ENCODE measurements around the gene RBM14. TPM values are rescaled to one million over a fixed set of nuclear protein-coding genes. Genes with fewer than 3 reads are reported as not detected.
A peak's percentile ranks its signal among the peaks of the same experiment; 100 is the strongest.
"Not testable (repeated sequence)": the region's sequence is repeated elsewhere in the genome, so short reads cannot be mapped to it uniquely, and the experiment has no call there.

The RBM14 gene
- total RNA-seq, 2 donors from 2014 or later, result 286 to 398 TPM

- DNase-seq (no peak), ATAC-seq (no peak)
- peak overlapping the region; percentile 91 for H3K27ac Mint-ChIP-seq
- peaks cover 48% of the 10 kb centered on the region for H3K4me1 Mint-ChIP-seq
- no peaks in the 10 kb centered on the region for H3K9me3 ChIP-seq (ENCODE audit: control insufficient read depth, low read length, poor library complexity, severe bottlenecking)
- no peaks in the 10 kb centered on the region for H3K27me3 Mint-ChIP-seq
- peaks cover 16% of the 10 kb centered on the region for H3K36me3 Mint-ChIP-seq (ENCODE audit: low read depth)
- H3K4me3 Mint-ChIP-seq, result peak overlapping the region; percentile 65
Measured at GRCh38 chr11:66628061-66628603, 11.7 kb downstream of the RBM14 start.

- no peak for ATAC-seq
- peak overlapping the region; percentile 91 for H3K27ac Mint-ChIP-seq
Measured at GRCh38 chr11:66629356-66629755, 12.9 kb downstream of the RBM14 start.

GRCh38 chr11:66631883-66632282 lies 15.5 kb downstream of the RBM14 start:
- H3K27ac Mint-ChIP-seq, result peak overlapping the region; percentile 75
- ATAC-seq (no peak), DNase-seq (no peak)
- no peaks in the 10 kb centered on the region for H3K9me3 ChIP-seq (ENCODE audit: control insufficient read depth, low read length, poor library complexity, severe bottlenecking)
- H3K4me3 Mint-ChIP-seq, result peak overlapping the region; percentile 36
- no peaks in the 10 kb centered on the region for H3K27me3 Mint-ChIP-seq
- H3K4me1 Mint-ChIP-seq, result peaks cover 35% of the 10 kb centered on the region
- peaks cover 13% of the 10 kb centered on the region for H3K36me3 Mint-ChIP-seq (ENCODE audit: low read depth)

More at GRCh38 chr11:66629356-66629755, 12.9 kb downstream of the RBM14 start:
- no peaks in the 10 kb centered on the region for H3K9me3 ChIP-seq (ENCODE audit: control insufficient read depth, low read length, poor library complexity, severe bottlenecking)
- H3K4me1 Mint-ChIP-seq, result peaks cover 40% of the 10 kb centered on the region
- no peak overlapping the region for H3K4me3 Mint-ChIP-seq
- DNase-seq, result no peak
- H3K27me3 Mint-ChIP-seq, result no peaks in the 10 kb centered on the region
- peaks cover 13% of the 10 kb centered on the region for H3K36me3 Mint-ChIP-seq (ENCODE audit: low read depth)

GRCh38 chr11:66632952-66633351 lies 16.5 kb downstream of the RBM14 start:
- ATAC-seq, result no peak
- DNase-seq, result no peak

GRCh38 chr11:66636411-66636810 lies 20.0 kb downstream of the RBM14 start:
- ATAC-seq (no peak), DNase-seq (no peak)
- Mint-ChIP-seq H3K27me3 (no peaks in the 10 kb centered on the region), H3K36me3 (ENCODE audit: low read depth) (peaks cover 9% of the 10 kb centered on the region), H3K4me3 (no peak overlapping the region), H3K4me1 (peaks cover 46% of the 10 kb centered on the region), H3K27ac (no peak overlapping the region)
- H3K9me3 ChIP-seq (ENCODE audit: control insufficient read depth, low read length, poor library complexity, severe bottlenecking), result no peaks in the 10 kb centered on the region

More at GRCh38 chr11:66632952-66633351, 16.5 kb downstream of the RBM14 start:
- peaks cover 13% of the 10 kb centered on the region for H3K36me3 Mint-ChIP-seq (ENCODE audit: low read depth)
- no peak overlapping the region for H3K4me3 Mint-ChIP-seq
- no peaks in the 10 kb centered on the region for H3K9me3 ChIP-seq (ENCODE audit: control insufficient read depth, low read length, poor library complexity, severe bottlenecking)
- H3K27me3 Mint-ChIP-seq, result no peaks in the 10 kb centered on the region
- H3K27ac Mint-ChIP-seq, result no peak overlapping the region
- peaks cover 38% of the 10 kb centered on the region for H3K4me1 Mint-ChIP-seq

GRCh38 chr11:66637557-66638176 lies 21.2 kb downstream of the RBM14 start:
- H3K4me3 Mint-ChIP-seq, result peak overlapping the region; percentile 98
- H3K36me3 Mint-ChIP-seq (ENCODE audit: low read depth), result peaks cover 13% of the 10 kb centered on the region
- H3K27ac Mint-ChIP-seq, result peak overlapping the region; percentile 98
- H3K4me1 Mint-ChIP-seq, result peaks cover 51% of the 10 kb centered on the region
- DNase-seq, result no peak
- no peaks in the 10 kb centered on the region for H3K9me3 ChIP-seq (ENCODE audit: control insufficient read depth, low read length, poor library complexity, severe bottlenecking)
- H3K27me3 Mint-ChIP-seq, result no peaks in the 10 kb centered on the region
- ATAC-seq, result no peak

GRCh38 chr11:66638177-66639065 lies 22.0 kb downstream of the RBM14 start, which contains the start of gene RBM4:
TSS of gene RBM4 (plus strand) at chr11:66638703. CDS start at chr11:66639712, 1,009 bp downstream.
- peak within 1 kb of the TSS; percentile 98 for H3K27ac Mint-ChIP-seq
- ATAC-seq (peak; percentile 89), DNase-seq (peak; percentile 84 to 93 (median 91))
- H3K4me3 Mint-ChIP-seq, result peak within 1 kb of the TSS; percentile 98
- no peaks in the 10 kb centered on the region for H3K9me3 ChIP-seq (ENCODE audit: control insufficient read depth, low read length, poor library complexity, severe bottlenecking)
- H3K36me3 Mint-ChIP-seq (ENCODE audit: low read depth), result peaks cover 21% of the 10 kb centered on the region
- H3K27me3 Mint-ChIP-seq, result no peaks in the 10 kb centered on the region
- peaks cover 58% of the 10 kb centered on the region for H3K4me1 Mint-ChIP-seq

GRCh38 chr11:66639066-66639813 lies 22.8 kb downstream of the RBM14 start:
- H3K4me1 Mint-ChIP-seq, result peaks cover 62% of the 10 kb centered on the region
- peak overlapping the region; percentile 98 for H3K4me3 Mint-ChIP-seq
- H3K27me3 Mint-ChIP-seq, result no peaks in the 10 kb centered on the region
- peak overlapping the region; percentile 98 for H3K27ac Mint-ChIP-seq
- no peaks in the 10 kb centered on the region for H3K9me3 ChIP-seq (ENCODE audit: control insufficient read depth, low read length, poor library complexity, severe bottlenecking)
- peak in 1 of 3 donors; percentile 19 for DNase-seq
- peak; percentile 1 for ATAC-seq
- peaks cover 21% of the 10 kb centered on the region for H3K36me3 Mint-ChIP-seq (ENCODE audit: low read depth)

- peaks cover 64% of the 10 kb centered on the region for H3K4me1 Mint-ChIP-seq
- not testable (repeated sequence) for H3K27me3 Mint-ChIP-seq; ATAC-seq; H3K9me3 ChIP-seq (ENCODE audit: control insufficient read depth, low read length, poor library complexity, severe bottlenecking); DNase-seq
- peak overlapping the region; percentile 98 for H3K4me3 Mint-ChIP-seq
- H3K27ac Mint-ChIP-seq, result peak overlapping the region; percentile 98
- H3K36me3 Mint-ChIP-seq (ENCODE audit: low read depth), result peaks cover 21% of the 10 kb centered on the region
Measured at GRCh38 chr11:66639814-66640340, 23.4 kb downstream of the RBM14 start.

GRCh38 chr11:66641834-66642233 lies 25.4 kb downstream of the RBM14 start:
- Mint-ChIP-seq H3K36me3 (ENCODE audit: low read depth) (peaks cover 26% of the 10 kb centered on the region), H3K4me1 (peaks cover 83% of the 10 kb centered on the region), H3K4me3 (peak overlapping the region; percentile 89), H3K27me3 (no peaks in the 10 kb centered on the region), H3K27ac (peak overlapping the region; percentile 98)
- DNase-seq (no peak), ATAC-seq (no peak)
- no peaks in the 10 kb centered on the region for H3K9me3 ChIP-seq (ENCODE audit: control insufficient read depth, low read length, poor library complexity, severe bottlenecking)

GRCh38 chr11:66643745-66644437 lies 27.5 kb downstream of the RBM14 start:
- H3K9me3 ChIP-seq (ENCODE audit: control insufficient read depth, low read length, poor library complexity, severe bottlenecking), result no peaks in the 10 kb centered on the region
- peak overlapping the region; percentile 98 for H3K27ac Mint-ChIP-seq
- H3K27me3 Mint-ChIP-seq, result no peaks in the 10 kb centered on the region
- H3K36me3 Mint-ChIP-seq (ENCODE audit: low read depth), result peaks cover 29% of the 10 kb centered on the region
- ATAC-seq (no peak), DNase-seq (no peak)
- H3K4me1 Mint-ChIP-seq, result peaks cover 76% of the 10 kb centered on the region
- peak overlapping the region; percentile 89 for H3K4me3 Mint-ChIP-seq

- Mint-ChIP-seq H3K27me3 (no peaks in the 10 kb centered on the region), H3K4me3 (peak overlapping the region; percentile 57), H3K4me1 (peaks cover 63% of the 10 kb centered on the region), H3K36me3 (ENCODE audit: low read depth) (peaks cover 23% of the 10 kb centered on the region), H3K27ac (peak overlapping the region; percentile 95)
- H3K9me3 ChIP-seq (ENCODE audit: control insufficient read depth, low read length, poor library complexity, severe bottlenecking), result no peaks in the 10 kb centered on the region
- ATAC-seq, result no peak
- DNase-seq, result no peak
Measured at GRCh38 chr11:66646828-66647227, 30.4 kb downstream of the RBM14 start.
